GM12873 (cell line): ENCODE data around the gene SPTY2D1.

ENCODE experiments used
- TF ChIP-seq, protein P1 (sequence below): IDR thresholded peaks from 2 replicates; pipeline ENCODE4 v1.5.1; 2012; ENCODE audit warnings: low read depth, mild to moderate bottlenecking, moderate library complexity, low read length, control low read depth; ENCODE audit not compliant: insufficient read depth; ENCODE audit errors: missing control alignments

Gene SPTY2D1, protein sequence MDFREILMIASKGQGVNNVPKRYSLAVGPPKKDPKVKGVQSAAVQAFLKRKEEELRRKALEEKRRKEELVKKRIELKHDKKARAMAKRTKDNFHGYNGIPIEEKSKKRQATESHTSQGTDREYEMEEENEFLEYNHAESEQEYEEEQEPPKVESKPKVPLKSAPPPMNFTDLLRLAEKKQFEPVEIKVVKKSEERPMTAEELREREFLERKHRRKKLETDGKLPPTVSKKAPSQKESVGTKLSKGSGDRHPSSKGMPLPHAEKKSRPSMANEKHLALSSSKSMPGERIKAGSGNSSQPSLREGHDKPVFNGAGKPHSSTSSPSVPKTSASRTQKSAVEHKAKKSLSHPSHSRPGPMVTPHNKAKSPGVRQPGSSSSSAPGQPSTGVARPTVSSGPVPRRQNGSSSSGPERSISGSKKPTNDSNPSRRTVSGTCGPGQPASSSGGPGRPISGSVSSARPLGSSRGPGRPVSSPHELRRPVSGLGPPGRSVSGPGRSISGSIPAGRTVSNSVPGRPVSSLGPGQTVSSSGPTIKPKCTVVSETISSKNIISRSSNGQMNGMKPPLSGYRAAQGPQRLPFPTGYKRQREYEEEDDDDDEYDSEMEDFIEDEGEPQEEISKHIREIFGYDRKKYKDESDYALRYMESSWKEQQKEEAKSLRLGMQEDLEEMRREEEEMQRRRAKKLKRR

DNA sequence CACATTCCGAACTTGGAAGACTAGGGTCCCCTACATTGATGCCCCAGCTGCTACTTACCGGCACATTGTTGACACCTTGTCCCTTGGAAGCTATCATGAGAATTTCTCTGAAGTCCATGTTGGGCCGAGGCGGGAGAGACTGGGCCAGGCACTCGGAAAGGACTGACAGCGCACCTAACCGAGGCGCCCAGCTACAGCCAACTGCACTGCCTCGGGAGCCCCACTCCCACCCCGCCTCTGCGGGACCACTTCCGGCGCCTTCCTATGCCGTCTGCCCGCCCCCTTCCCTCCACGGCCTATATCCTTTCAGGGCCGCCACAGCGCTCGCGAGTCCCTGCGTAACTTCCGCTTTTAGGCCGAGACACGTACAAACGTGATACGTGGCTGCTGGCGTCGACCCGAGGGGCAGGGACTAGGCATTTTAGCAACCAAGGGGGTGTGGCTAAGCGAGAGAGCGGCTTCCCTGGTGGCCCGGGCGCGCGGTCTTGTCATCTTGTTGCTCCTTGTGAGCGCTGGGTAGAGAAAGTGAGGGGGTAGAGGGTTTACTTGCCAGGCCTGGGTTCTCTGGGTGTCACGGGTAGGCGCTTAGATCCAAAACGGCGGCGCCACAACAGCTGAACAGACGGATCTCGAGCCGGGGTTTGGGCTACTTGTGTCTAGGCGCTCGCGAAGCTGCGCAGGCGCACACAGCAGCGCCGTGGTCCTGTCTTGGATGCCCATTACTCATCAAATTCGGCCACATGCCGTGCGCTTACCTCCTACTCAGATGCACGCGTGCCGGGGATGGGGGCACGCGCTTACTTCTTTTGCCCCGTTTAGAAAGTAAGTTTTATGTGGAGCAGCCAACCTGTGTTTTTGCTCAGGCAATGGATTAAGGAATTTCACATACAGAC, at the start of gene SPTY2D1:
TSS of gene SPTY2D1 (minus strand) at position 203 of the 893 bp plus-strand sequence. CDS start at position 118, 85 bp downstream.
- TF ChIP-seq, protein P1, sequence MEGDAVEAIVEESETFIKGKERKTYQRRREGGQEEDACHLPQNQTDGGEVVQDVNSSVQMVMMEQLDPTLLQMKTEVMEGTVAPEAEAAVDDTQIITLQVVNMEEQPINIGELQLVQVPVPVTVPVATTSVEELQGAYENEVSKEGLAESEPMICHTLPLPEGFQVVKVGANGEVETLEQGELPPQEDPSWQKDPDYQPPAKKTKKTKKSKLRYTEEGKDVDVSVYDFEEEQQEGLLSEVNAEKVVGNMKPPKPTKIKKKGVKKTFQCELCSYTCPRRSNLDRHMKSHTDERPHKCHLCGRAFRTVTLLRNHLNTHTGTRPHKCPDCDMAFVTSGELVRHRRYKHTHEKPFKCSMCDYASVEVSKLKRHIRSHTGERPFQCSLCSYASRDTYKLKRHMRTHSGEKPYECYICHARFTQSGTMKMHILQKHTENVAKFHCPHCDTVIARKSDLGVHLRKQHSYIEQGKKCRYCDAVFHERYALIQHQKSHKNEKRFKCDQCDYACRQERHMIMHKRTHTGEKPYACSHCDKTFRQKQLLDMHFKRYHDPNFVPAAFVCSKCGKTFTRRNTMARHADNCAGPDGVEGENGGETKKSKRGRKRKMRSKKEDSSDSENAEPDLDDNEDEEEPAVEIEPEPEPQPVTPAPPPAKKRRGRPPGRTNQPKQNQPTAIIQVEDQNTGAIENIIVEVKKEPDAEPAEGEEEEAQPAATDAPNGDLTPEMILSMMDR = no peak

DNA sequence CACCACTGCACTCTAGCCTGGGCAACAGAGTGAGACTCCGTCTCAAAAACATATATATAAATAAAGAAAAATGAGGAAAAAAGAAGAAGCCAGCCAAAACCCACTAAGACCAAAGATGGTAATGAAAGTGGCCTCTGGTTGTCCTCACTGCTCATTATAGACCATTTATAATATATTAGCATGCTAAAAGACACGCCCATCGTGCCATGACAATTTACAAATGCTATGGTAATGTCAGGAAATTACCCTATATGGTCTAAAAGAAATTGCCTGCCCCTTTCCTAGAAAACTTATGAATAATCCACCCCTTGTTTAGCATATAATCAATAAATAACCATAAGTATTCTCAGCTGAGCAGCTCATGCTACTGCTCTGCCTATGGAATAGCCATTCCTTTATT, 48.3 kb upstream of the SPTY2D1 start:
- TF ChIP-seq, protein P1 = no peak

DNA sequence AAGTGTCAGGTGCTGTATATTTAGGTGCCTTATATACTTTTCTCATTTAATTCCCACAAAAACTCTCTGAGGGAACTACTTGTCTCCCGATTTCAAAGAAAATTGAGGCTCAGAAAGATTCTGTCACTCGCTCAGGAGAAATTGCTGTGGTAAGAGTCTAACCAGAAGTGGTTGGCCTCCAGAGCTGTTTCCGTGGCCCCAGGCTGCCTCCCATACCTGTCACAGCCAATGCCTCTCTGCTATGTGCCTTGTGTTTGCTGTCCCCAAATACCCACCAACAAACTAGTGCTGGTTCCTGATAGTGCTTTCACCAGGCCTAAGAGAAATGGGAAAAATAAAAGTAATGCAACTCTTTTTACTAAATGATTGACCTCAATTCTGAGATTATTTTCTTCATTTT, 43.4 kb upstream of the SPTY2D1 start:
- TF ChIP-seq, protein P1 = no peak

DNA sequence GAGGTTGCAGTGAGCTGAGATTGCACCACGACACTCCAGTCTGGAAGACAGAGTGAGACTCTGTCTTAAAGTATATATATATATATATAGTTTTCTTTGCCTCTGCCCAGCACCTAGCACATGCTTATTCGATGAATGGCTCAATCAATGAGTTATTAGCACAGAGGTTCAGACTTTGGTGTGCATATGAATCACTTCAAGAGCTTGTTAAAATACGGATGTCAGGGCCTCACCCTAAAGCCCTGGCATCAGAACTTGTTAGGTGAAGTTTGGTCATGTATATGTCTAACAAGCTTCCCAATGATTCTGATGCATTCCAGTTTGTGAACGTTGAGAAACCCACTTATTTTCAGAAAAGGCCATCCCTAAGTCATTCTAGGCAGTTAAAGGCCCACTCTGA, 42.7 kb upstream of the SPTY2D1 start:
- TF ChIP-seq, protein P1 = no peak

DNA sequence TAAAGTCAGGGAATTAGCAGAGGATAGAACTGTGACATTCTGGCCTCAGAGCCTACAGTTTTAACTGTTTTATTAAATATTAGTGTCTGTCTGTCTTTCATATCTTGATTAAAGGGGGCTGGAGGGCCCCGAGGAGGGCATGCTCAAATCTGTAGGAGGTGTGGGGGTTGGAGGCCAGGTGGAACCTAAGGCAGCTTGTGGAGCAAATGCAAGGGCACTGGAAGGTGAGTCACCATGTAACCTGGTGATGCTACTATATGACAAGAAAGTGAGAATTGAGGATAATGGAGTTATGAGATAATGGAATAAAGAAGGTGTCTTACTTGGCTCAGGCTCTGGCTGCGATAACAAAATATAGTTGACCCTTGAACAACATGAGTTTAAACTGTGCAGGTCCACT, 37.1 kb upstream of the SPTY2D1 start:
- TF ChIP-seq, protein P1 = no peak

DNA sequence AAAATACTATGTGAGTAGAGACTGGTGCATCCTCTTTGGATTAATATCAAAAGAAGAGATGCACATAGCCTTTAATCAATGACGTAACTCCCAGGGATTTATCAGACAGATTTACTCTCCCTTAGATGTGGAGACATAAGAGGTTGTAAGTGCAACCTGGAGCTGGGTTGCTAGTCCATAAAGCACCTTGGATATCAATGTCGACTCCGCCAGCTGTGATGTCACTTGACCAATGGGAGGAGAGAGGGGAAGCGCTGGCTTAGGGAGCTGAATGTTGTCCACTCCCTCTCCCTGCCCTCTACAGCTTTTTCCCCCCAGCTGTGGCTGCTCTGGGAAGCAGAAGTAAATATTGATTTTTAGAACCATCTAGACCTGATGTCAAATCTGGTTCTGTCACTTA, 35.6 kb upstream of the SPTY2D1 start:
- TF ChIP-seq, protein P1 = no peak
